HepG2 (cell line): ENCODE results near the gene PCNT. TPM values are rescaled to one million over a fixed set of nuclear protein-coding genes. Genes with fewer than 3 reads are reported as not detected.

Source experiments
- ATAC-seq: fragments of 200-7000 bp; cut with Tn5 transposase; 3 replicates; pipeline ENCODE4 v1.9.1; 2020; ENCODE audit warnings: mild to moderate bottlenecking, moderate library complexity
- BruUV-seq: library from RNA; stranded (reverse); fragments of 400-500 nt; replicated peaks from 2 replicates; lab custom pipeline; 2021; lab: Mats Ljungman, UMichigan
- CTCF ChIA-PET: fragments of 300-600 bp; formaldehyde crosslinking; extraction: SDS; loops from one replicate; lab custom pipeline; 2021; ENCODE audit warnings: low total read pairs, inconsistent platforms, low intra/inter-chr PET ratio; lab: Yijun Ruan, JAX
- POLR2A ChIA-PET: fragments of 350-600 bp; sonication (Branson Sonifier 250); formaldehyde crosslinking; loops from one replicate; lab custom pipeline; 2020; ENCODE audit warnings: antibody characterized with exemption, inconsistent platforms; lab: Yijun Ruan, JAX
- DNase-seq: peaks from one replicate; pipeline ENCODE4 v3.0.0-alpha.2; 2015; ENCODE audit warnings: low spot score
- FAIRE-seq: peaks from 3 replicates; lab custom pipeline; 2011; peaks lifted over from hg19 to GRCh38; lab: Jason Lieb, UNC
- H2AFZ ChIP-seq: one replicate; pipeline ENCODE4 v1.6.1; 2011; ENCODE audit warnings: low read length, inconsistent platforms
- H3K27ac ChIP-seq: fragments of 300-600 bp; 3 replicates; pipeline ENCODE4 v1.8.0; 2011; ENCODE audit warnings: mixed run types, mild to moderate bottlenecking, mixed read lengths, low read length, inconsistent platforms; ENCODE audit not compliant: insufficient read depth; ENCODE audit errors: extremely low read length
- H3K27me3 ChIP-seq, 2 experiments: fragments of 200-600 bp in 1 of 2; 2 replicates in 1 of 2; 3 replicates in 1 of 2; pipeline versions ENCODE4 v1.6.0 to v1.8.0; 2011; ENCODE audit warnings: low read length in 2 of 2, mild to moderate bottlenecking in 2 of 2, moderate library complexity in 2 of 2, inconsistent platforms in 1 of 2; ENCODE audit not compliant: insufficient read depth in 2 of 2, control insufficient read depth in 1 of 2
- H3K36me3 ChIP-seq, 2 experiments: fragments of 200-600 bp in 1 of 2; replicated peaks in 1 of 2; 2 replicates in 1 of 2; 3 replicates in 1 of 2; pipeline versions ENCODE4 v1.5.1 to v1.8.0; 2011; ENCODE audit warnings: low read length in 2 of 2, inconsistent platforms in 1 of 2; ENCODE audit not compliant: insufficient read depth in 2 of 2, control insufficient read depth in 1 of 2
- H3K4me1 ChIP-seq: 2 replicates; pipeline ENCODE4 v1.5.1; 2012; ENCODE audit warnings: low read length, inconsistent platforms; ENCODE audit not compliant: insufficient read depth
- H3K4me2 ChIP-seq: 2 replicates; pipeline ENCODE4 v1.6.0; 2011; ENCODE audit warnings: low read depth, low read length, inconsistent platforms
- H3K4me3 ChIP-seq, 3 experiments: fragments of 200-600 bp in 1 of 3; sonication (generic), shearing (Covaris generic) in 1 of 3; replicated peaks in 1 of 3; 2 replicates each; pipeline ENCODE4 v1.5.1; 2011 to 2016; ENCODE audit warnings: low read length in 3 of 3, inconsistent platforms in 2 of 3, low read depth in 2 of 3, mild to moderate bottlenecking in 2 of 3, control low read depth in 1 of 3, mixed read lengths in 1 of 3; ENCODE audit not compliant: insufficient read depth in 1 of 3
- H3K79me2 ChIP-seq: one replicate; pipeline ENCODE4 v1.6.1; 2011; ENCODE audit warnings: low read length, inconsistent platforms; ENCODE audit not compliant: insufficient read depth
- H3K9ac ChIP-seq: 2 replicates; pipeline ENCODE4 v1.6.0; 2011; ENCODE audit warnings: mild to moderate bottlenecking, low read depth, low read length, inconsistent platforms; ENCODE audit not compliant: insufficient read depth
- H3K9me3 ChIP-seq: 2 replicates; pipeline ENCODE4 v1.5.1; 2012; ENCODE audit warnings: mild to moderate bottlenecking, low read length
- H4K20me1 ChIP-seq: 2 replicates; pipeline ENCODE4 v1.6.0; 2011; ENCODE audit warnings: inconsistent platforms, mild to moderate bottlenecking, low read length, moderate library complexity; ENCODE audit not compliant: insufficient read depth
- FOXC1 ChIP-seq: sonication (generic); formaldehyde crosslinking; IDR thresholded peaks from 2 replicates; pipeline ENCODE4 v1.8.0; 2022; ENCODE audit warnings: mild to moderate bottlenecking, missing genetic modification reagents, borderline replicate concordance
- STAT6 ChIP-seq: sonication (generic); formaldehyde crosslinking; IDR thresholded peaks from 2 replicates; pipeline ENCODE4 v1.4.0; 2020; ENCODE audit warnings: missing genetic modification reagents, mild to moderate bottlenecking, borderline replicate concordance
- THYN1 ChIP-seq: sonication (generic); formaldehyde crosslinking; IDR thresholded peaks from 2 replicates; pipeline ENCODE4 v1.8.1; 2023; ENCODE audit warnings: low read depth, mild to moderate bottlenecking, moderate library complexity, missing genetic modification reagents, borderline replicate concordance
- WGBS: methylation state at CpG from one replicate; pipeline ENCODE4 v1.1.6; 2017; ENCODE audit warnings: low lambda C conversion rate; 5-methylcytosine and 5-hydroxymethylcytosine counted together
- in situ Hi-C: cut with HindIII; loops from 2 replicates; pipeline ENCODE4 v1.10.0; 2017; ENCODE audit warnings: low pct_unique_long_range_greater_than_20kb; ENCODE audit not compliant: extremely low pct_ligation_motif_present
- intact Hi-C: fragments of 100-400 bp; cut with micrococcal nuclease; formaldehyde crosslinking; loops from one replicate; pipeline ENCODE4 v1.10.0; 2022; ENCODE audit not compliant: unreplicated experiment
- polyA plus RNA-seq, 8 experiments: library from polyadenylated mRNA; depleted of rRNA in 3 of 8; stranded (reverse) in 7 of 8; unstranded in 1 of 8; fragments of >200 nt; fragmentation: Illumina TruSeq in 4 of 8; extraction: Trizol in 4 of 8; gene quantifications; 2 replicates each; pipeline versions ENCODE4 v1.2.1 to v1.2.3, GENCODE V29; 2011 to 2016; ENCODE audit warnings: low read depth in 4 of 8, missing spikeins in 1 of 8, mixed read lengths in 1 of 8; ENCODE audit not compliant: insufficient read depth in 1 of 8
- total RNA-seq, 5 experiments: library from RNA; depleted of rRNA; stranded (reverse); fragments of >200 nt; fragmentation: Illumina TruSeq; extraction: Trizol; gene quantifications; 2 replicates each; pipeline ENCODE4 v1.2.3, GENCODE V29; 2016; ENCODE audit warnings: low read depth in 1 of 5
- TF ChIP-seq, protein P1 (sequence below): sonication (generic); formaldehyde crosslinking; IDR thresholded peaks from 2 replicates; pipeline ENCODE4 v1.4.0; 2020; ENCODE audit warnings: mild to moderate bottlenecking, low read depth, missing genetic modification reagents
- TF ChIP-seq, protein P2 (sequence below): sonication (generic); formaldehyde crosslinking; IDR thresholded peaks from 2 replicates; pipeline ENCODE4 v1.4.0; 2020; ENCODE audit warnings: mild to moderate bottlenecking, missing genetic modification reagents

PCNT gene
- total and polyA plus RNA-seq, 2 of the 13 experiments (the other 11 are each of a cell fraction or from before 2014, with no cell fraction given), result 5.6 to 12.4 TPM

DNA sequence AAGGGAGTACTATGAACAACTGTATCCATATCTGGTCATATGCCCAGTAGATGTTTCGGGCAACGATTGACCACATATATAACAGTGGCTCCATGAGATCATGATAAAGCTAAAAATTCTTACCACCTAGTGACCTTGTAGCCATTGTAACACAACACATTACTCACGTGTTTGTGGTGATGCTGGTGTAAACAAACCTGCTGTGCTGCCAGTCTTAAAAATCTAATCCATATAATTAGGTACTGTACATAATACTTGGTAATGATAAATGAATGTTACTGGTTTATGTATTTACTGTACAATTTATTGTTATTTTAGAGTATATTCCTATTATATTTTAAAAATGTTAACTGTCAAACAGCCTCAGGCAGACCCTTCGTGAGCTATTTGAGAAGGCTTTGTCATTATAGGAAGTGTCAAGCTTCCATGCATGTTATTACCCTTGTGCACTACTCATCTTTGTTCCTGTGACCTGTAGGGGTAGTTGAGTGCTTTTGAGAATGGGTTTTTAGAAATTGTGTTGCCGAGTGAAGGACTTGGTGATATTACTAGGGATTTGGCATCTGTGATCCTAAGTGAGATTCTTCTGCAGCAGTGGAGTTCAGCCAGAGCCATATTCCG lies 158.4 kb downstream of the PCNT start (continued):
- TF ChIP-seq STAT6 (CRISPR knock-in tag) (no peak), THYN1 (CRISPR knock-in tag) (no peak)
- TF ChIP-seq, protein P1, sequence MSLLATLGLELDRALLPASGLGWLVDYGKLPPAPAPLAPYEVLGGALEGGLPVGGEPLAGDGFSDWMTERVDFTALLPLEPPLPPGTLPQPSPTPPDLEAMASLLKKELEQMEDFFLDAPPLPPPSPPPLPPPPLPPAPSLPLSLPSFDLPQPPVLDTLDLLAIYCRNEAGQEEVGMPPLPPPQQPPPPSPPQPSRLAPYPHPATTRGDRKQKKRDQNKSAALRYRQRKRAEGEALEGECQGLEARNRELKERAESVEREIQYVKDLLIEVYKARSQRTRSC (CRISPR knock-in tag), result no peak

DNA sequence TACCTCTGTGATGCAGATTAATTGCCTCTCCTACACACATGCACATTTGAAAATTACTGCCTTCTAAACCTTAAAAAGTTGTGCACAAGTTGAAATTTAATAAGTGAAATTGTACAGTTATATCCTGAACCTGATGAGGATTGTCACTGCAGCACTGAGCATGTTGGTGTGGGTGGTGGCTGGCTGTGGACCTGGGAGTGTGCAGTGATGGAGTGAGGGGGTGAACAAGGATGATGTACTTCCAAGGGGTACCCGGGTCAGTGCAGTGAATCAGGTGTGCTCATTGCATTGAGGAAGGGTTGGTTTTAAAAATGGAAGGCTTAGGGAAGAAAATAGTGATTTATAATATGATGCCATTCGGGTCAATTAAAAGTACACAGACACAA lies 158.9 kb downstream of the PCNT start:
- 97% methylated on average over 2 of the region's 2 CpGs for WGBS
- Histone ChIP-seq H4K20me1 (0 out of 2 replicates have a peak, but pooled peaks cover 4% of the 10 kb centered on the region), H3K4me3 (no peak overlapping the region), H3K27ac (no peak overlapping the region), H3K79me2 (peaks cover 5% of the 10 kb centered on the region), H3K4me1 (peaks cover 12% of the 10 kb centered on the region), H3K4me2 (no peak overlapping the region), H3K9me3 (no peaks in the 10 kb centered on the region), H2AFZ (no peak overlapping the region), H3K9ac (no peak overlapping the region), H3K27me3 (no peaks in the 10 kb centered on the region), H3K36me3 (peaks cover 4 to 30% of the 10 kb centered on the region in 2 experiments; a peak in 3 of 5 replicates)
- TF ChIP-seq, protein P2, sequence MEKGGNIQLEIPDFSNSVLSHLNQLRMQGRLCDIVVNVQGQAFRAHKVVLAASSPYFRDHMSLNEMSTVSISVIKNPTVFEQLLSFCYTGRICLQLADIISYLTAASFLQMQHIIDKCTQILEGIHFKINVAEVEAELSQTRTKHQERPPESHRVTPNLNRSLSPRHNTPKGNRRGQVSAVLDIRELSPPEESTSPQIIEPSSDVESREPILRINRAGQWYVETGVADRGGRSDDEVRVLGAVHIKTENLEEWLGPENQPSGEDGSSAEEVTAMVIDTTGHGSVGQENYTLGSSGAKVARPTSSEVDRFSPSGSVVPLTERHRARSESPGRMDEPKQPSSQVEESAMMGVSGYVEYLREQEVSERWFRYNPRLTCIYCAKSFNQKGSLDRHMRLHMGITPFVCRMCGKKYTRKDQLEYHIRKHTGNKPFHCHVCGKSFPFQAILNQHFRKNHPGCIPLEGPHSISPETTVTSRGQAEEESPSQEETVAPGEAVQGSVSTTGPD (CRISPR knock-in tag), result no peak
- TF ChIP-seq FOXC1 (CRISPR knock-in tag), result no peak
- POLR2A ChIA-PET, result interaction anchor here (0.7 kb wide), 1 partner anchor 25 kb away, joined by 3 read pairs; no protein-coding TSS in a partner anchor
- BruUV-seq, result no TSS peak
- no peak for DNase-seq
- intact Hi-C loops, result no loop called here
- no peak for FAIRE-seq
- in situ Hi-C loops, result no loop called here
- no peak for ATAC-seq
- CTCF ChIA-PET, result no interaction called here
